Mucosa of descending colon (tissue), 3 donors: ENCODE data around the gene CEP350. TPM values are rescaled to one million over a fixed set of nuclear protein-coding genes. Genes with fewer than 3 reads are reported as not detected.

Experiments used
- ATAC-seq: fragments of 200-7000 bp; cut with Tn5 transposase; one replicate; pipeline ENCODE4 v1.9.1; 2020; ENCODE audit warnings: mild to moderate bottlenecking, moderate library complexity
- DNase-seq, 3 donors: peaks; one replicate each; pipeline ENCODE4 v3.0.0-alpha.2; 2020
- H3K36me3 ChIP-seq: fragments of 200-600 bp; one replicate; pipeline ENCODE4 v1.8.0; 2021; ENCODE audit warnings: low read depth, mild to moderate bottlenecking
- H3K4me1 ChIP-seq: fragments of 200-600 bp; one replicate; pipeline ENCODE4 v1.8.0; 2021; ENCODE audit warnings: low read depth, mild to moderate bottlenecking
- H3K4me3 ChIP-seq: fragments of 200-600 bp; one replicate; pipeline ENCODE4 v1.8.0; 2021; ENCODE audit warnings: mild to moderate bottlenecking
- H3K9me3 ChIP-seq: fragments of 200-600 bp; one replicate; pipeline ENCODE4 v1.8.0; 2021; ENCODE audit warnings: mild to moderate bottlenecking
- CTCF ChIP-seq: fragments of 200-600 bp; IDR thresholded peaks from one replicate; pipeline ENCODE4 v1.8.0; 2022; ENCODE audit warnings: antibody characterized with exemption, mild to moderate bottlenecking
- intact Hi-C, 2 donors: fragments of 100-400 bp; cut with DNase I in 1 of 2; cut with micrococcal nuclease in 1 of 2; formaldehyde crosslinking; loops; one replicate each; pipeline versions ENCODE4 v1.11.0 to v1.11.1; 2022; cut with DNase I, micrococcal nuclease
- total RNA-seq, 3 donors: library from RNA; stranded (reverse); fragmentation: NEBNext Ultra II Directional in 2 of 3; extraction: Animal tissue kit (Norgen Biotek cat#: 25700) in 2 of 3; gene quantifications; one replicate each; pipeline versions ENCODE4 v1.2.1 to v1.2.4, GENCODE V29; 2021 to 2023
- donor health status: DM: no; HTN: no; CAD: no; lungs with moderate emphysema.
- donor health status: DM: no; HTN: no; CAD: no.
- donor health status: DM: no; HTN: yes; CAD: no.

The CEP350 gene
- total RNA-seq, 3 donors from 2014 or later: 41.9 to 63.7 (median 53.9) TPM

GRCh38 chr1:180040034-180040433 lies 85.4 kb downstream of the CEP350 start:
- DNase-seq (no peak), ATAC-seq (no peak)
- no peak overlapping the region for H3K4me3 ChIP-seq
- H3K36me3 ChIP-seq: no peaks in the 10 kb centered on the region
- TF ChIP-seq CTCF: no peak
- H3K9me3 ChIP-seq: no peaks in the 10 kb centered on the region
- intact Hi-C loops: no loop called here
- no peaks in the 10 kb centered on the region for H3K4me1 ChIP-seq

DNA sequence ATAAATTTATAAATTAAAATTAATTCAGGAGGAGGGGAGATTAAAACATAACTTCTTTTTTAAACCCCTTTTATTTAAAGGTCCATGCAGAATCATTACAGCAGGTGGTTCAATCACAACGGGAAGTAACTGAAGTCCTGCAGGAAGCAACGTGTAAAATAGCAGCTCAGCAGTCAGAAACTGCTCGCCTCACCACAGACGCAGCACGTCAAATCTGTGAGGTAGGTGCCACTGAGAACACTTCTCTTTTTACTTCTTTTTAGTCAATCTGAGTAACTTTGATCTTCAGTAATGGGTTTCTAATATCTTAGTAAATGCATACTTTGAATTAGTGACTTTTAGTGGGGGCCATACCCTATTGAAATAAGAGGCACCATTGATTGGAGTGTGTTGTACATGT lies 87.0 kb downstream of the CEP350 start:
- no peak for DNase-seq
- Histone ChIP-seq H3K36me3 (no peaks in the 10 kb centered on the region), H3K9me3 (no peaks in the 10 kb centered on the region)

DNA sequence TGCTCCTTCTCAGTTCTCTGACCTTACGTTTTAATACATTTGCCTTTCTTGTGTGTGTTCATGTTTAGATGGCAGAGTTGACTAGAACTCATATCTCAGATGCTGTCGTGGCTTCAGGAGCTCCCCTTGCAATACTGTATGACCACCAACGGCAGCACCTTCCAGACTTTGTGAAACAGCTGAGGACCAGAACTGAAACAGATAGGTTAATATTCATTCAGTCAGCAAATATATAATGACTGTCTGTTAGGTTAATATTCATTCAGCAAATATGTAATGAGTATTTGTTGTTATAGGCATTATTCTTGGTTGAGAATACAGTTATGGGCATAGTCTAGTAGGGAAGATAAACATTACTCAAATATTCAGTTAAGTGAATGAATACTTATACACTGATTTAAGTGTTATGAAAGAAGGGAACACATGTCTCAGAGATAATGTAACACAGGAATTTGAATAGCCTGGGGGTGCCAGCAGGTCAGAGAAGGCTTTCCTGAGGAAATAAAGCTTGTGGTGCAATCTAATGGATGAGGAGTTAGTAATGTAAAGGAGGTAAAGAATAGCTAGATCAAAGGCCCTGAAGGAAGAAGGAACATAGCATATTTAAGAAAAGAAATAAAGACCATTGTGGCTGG lies 88.5 kb downstream of the CEP350 start:
- no peak for TF ChIP-seq CTCF
- H3K36me3 ChIP-seq: no peaks in the 10 kb centered on the region
- H3K4me1 ChIP-seq: no peaks in the 10 kb centered on the region
- ATAC-seq (no peak), DNase-seq (no peak)
- H3K4me3 ChIP-seq: no peak overlapping the region
- no peaks in the 10 kb centered on the region for H3K9me3 ChIP-seq
- intact Hi-C loops: no loop called here

More for the DNA sequence above, 87.0 kb downstream of the CEP350 start:
- ATAC-seq: no peak
- H3K4me1 ChIP-seq: no peaks in the 10 kb centered on the region
- intact Hi-C loops: no loop called here
- TF ChIP-seq CTCF: no peak
- H3K4me3 ChIP-seq: no peak overlapping the region

DNA sequence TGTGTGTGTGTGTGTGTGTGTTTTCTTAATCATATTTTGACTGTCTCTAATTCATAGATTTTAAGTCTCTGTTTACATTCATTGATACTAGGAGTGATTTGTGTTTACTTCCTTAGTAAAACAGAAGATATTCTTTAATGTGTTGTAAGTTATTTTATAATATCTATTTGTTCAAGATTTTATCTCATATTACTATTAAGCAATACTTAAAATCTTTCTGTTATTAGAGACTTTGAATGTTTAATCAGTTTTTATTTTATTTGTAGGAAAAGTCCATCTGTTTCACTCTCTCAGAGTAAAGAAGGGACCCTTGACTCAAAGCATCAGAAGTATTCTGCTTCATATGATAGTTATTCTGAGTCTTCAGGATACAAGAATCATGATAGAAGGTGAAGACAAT lies 89.2 kb downstream of the CEP350 start:
- no peak for DNase-seq
- no peak for TF ChIP-seq CTCF
- Histone ChIP-seq H3K4me3 (no peak overlapping the region), H3K36me3 (no peaks in the 10 kb centered on the region), H3K9me3 (no peaks in the 10 kb centered on the region), H3K4me1 (no peaks in the 10 kb centered on the region)
- intact Hi-C loops: no loop called here
- ATAC-seq: no peak

- Histone ChIP-seq H3K9me3 (no peaks in the 10 kb centered on the region), H3K36me3 (no peaks in the 10 kb centered on the region), H3K4me1 (no peaks in the 10 kb centered on the region), H3K4me3 (no peak overlapping the region)
- intact Hi-C loops: no loop called here
- TF ChIP-seq CTCF: no peak
- DNase-seq (no peak), ATAC-seq (no peak)
These were observed 92.1 kb downstream of the CEP350 start for GRCh38 chr1:180046674-180047073.
